GM23248 (cell line): Measurements from ENCODE around the gene IFI44.

Experiments used
- EZH2 ChIP-seq: fragments of 200-600 bp; sonication (generic); IDR thresholded peaks from 2 replicates; pipeline ENCODE4 v1.6.1; 2018; ENCODE audit warnings: antibody characterized with exemption, mild to moderate bottlenecking; ENCODE audit not compliant: insufficient read depth, poor library complexity, severe bottlenecking
- EZH2phosphoT487 ChIP-seq: fragments of 200-600 bp; sonication (generic); IDR thresholded peaks from 2 replicates; pipeline ENCODE4 v1.6.1; 2018; ENCODE audit warnings: antibody characterized with exemption, moderate library complexity, mild to moderate bottlenecking, low read depth; ENCODE audit not compliant: insufficient read depth

DNA sequence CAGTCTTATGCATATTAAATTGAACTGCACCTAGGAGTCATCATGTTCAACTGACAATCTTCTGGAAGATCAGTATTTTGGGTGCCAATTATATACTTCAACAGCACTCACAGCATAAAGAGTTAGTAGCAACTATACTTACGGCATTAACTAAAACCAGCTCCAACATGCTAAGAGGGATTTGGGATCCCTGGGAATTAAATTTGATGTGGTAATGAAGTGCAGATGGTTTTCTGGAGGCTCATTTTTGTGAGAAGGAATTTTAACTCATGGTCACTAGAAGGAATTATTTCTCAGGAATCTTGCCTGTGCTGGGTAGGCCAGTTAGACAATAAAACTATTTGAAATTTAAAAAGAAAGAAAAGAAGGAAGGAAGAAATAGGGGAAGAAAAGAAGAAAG is 18.3 kb downstream of the IFI44 start:
- TF ChIP-seq EZH2phosphoT487: no peak
- no peak for TF ChIP-seq EZH2
